Activated CD4-positive, alpha-beta memory T cell treated with anti-CD3 and anti-CD28 coated beads for 36 hours (primary cell): Measurements from ENCODE around the gene STARD8. TPM values are rescaled to one million over a fixed set of nuclear protein-coding genes. Genes with fewer than 3 reads are reported as not detected.

Experiments used
- CTCF ChIA-PET: fragments of 350-600 bp; sonication (Branson Sonifier 250); formaldehyde crosslinking; loops from one replicate; lab custom pipeline; 2021; ENCODE audit warnings: antibody characterized with exemption, inconsistent platforms; lab: Charles Lee
- POLR2A ChIA-PET: fragments of 350-600 bp; sonication (Branson Sonifier 250); formaldehyde crosslinking; loops from one replicate; lab custom pipeline; 2021; ENCODE audit warnings: antibody characterized with exemption; lab: Charles Lee
- DNase-seq: peaks from one replicate; pipeline ENCODE4 v3.0.0-alpha.2; 2020
- H3K27ac Mint-ChIP-seq: one replicate; pipeline ENCODE4 v1.8.0; 2021; ENCODE audit warnings: mixed read lengths
- H3K27me3 Mint-ChIP-seq: one replicate; pipeline ENCODE4 v1.8.0; 2021; ENCODE audit warnings: mixed read lengths
- H3K36me3 Mint-ChIP-seq: one replicate; pipeline ENCODE4 v1.8.0; 2021; ENCODE audit warnings: mixed read lengths
- H3K4me1 Mint-ChIP-seq: one replicate; pipeline ENCODE4 v1.8.0; 2021; ENCODE audit warnings: low read depth, mixed read lengths
- H3K4me3 Mint-ChIP-seq: one replicate; pipeline ENCODE4 v1.8.0; 2021; ENCODE audit warnings: mild to moderate bottlenecking, mixed read lengths
- H3K9me3 Mint-ChIP-seq: one replicate; pipeline ENCODE4 v1.8.0; 2021; ENCODE audit warnings: mixed read lengths
- intact Hi-C: fragments of 100-400 bp; cut with micrococcal nuclease; formaldehyde crosslinking; loops from one replicate; pipeline ENCODE4 v1.15.1; 2023
- total RNA-seq, 2 experiments: library from RNA; stranded (reverse); gene quantifications; one replicate each; pipeline ENCODE4 v1.2.3, GENCODE V29; 2021

The STARD8 gene
- total RNA-seq, 2 experiments from 2014 or later = 0.57 to 0.80 TPM

DNA sequence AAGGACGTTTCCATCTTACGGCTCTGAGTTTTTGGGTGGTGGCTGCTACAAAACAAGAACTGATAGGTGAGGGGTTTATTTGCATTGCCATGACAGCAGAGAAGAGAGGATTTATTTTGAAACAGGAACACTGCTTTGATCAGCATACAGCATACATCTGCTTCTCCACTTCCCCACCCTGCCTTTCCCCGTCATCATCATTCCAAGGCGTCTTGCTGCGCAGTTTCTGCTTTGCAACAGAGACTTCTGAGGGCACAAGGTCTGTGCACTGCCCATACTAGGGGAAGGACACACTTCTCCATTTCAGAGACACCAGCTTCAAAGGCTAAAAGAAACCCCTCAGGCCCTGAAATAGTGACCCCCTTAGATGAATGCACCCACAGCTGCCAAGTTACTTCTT lies 19.1 kb downstream of the STARD8 start:
- no peak for DNase-seq
- Mint-ChIP-seq H3K27me3 (no peaks in the 10 kb centered on the region), H3K36me3 (no peaks in the 10 kb centered on the region), H3K27ac (no peak overlapping the region), H3K9me3 (no peaks in the 10 kb centered on the region), H3K4me3 (no peak overlapping the region), H3K4me1 (no peaks in the 10 kb centered on the region)
- ChIA-PET CTCF (no interaction called here), POLR2A (no interaction called here)
- intact Hi-C loops = no loop called here

DNA sequence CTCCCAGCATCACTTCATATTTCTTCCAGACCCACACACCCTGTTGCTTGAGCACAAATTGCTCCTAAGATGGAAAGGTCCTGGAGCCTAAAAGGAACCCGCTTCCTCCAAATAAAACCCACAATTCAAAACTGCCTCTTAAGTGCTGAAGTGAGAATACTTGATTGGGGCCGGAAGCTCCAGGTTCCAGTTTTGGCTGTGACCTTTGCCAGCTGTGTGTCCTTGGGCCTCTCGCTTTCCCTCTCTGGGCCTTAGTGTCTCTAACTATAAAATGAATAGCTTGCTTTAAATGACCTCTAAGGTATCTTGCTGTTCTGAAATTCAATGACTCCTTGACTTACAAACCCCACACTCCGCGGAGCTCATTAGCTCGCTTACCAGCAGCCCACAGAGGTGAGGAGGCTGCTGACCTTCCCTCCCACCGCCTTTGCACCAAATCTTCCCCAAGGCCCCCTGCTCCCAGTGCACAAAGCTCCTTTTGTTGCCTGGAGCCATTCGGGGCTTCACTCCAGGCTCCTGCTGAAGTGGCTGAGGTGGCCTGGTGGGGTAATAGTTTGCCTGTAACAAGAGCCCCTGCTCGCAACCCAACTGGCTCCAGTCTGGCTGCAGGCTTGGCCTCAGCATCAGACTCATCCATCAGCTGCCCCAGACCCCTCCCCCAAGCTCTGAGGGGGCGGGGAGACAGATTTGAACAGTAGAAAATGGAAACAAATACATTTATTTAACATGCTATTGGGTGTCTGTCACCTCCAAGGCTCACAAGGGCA lies 21.8 kb downstream of the STARD8 start:
- H3K4me3 Mint-ChIP-seq = no peak overlapping the region
- no peaks in the 10 kb centered on the region for H3K36me3 Mint-ChIP-seq
- intact Hi-C loops = no loop called here
- H3K27me3 Mint-ChIP-seq = no peaks in the 10 kb centered on the region
- CTCF ChIA-PET = no interaction called here
- no peak overlapping the region for H3K27ac Mint-ChIP-seq
- no peaks in the 10 kb centered on the region for H3K4me1 Mint-ChIP-seq
- H3K9me3 Mint-ChIP-seq = no peaks in the 10 kb centered on the region
- POLR2A ChIA-PET = no interaction called here
- DNase-seq = no peak

DNA sequence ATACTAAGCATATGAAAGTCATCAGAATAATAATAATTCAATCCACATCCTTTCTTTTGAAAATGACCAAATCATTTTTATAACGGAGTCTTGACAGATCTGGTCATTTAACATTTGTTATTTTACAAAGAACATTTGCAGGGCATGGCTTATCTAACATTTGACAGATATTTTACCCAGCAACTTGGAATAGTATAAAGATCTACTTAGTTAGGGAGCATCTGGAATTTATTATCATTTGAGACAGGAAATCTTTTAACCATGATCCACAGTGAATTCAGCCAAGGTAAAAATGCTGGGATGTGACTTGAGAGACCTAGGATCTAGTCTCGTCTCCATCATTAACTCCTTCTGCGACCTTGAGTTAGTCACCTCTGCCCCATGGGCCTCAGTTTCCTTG lies 22.4 kb downstream of the STARD8 start:
- ChIA-PET CTCF (no interaction called here), POLR2A (no interaction called here)
- Mint-ChIP-seq H3K36me3 (no peaks in the 10 kb centered on the region), H3K27me3 (no peaks in the 10 kb centered on the region), H3K4me3 (no peak overlapping the region), H3K4me1 (no peaks in the 10 kb centered on the region), H3K27ac (no peak overlapping the region), H3K9me3 (no peaks in the 10 kb centered on the region)
- intact Hi-C loops = no loop called here
- no peak for DNase-seq

DNA sequence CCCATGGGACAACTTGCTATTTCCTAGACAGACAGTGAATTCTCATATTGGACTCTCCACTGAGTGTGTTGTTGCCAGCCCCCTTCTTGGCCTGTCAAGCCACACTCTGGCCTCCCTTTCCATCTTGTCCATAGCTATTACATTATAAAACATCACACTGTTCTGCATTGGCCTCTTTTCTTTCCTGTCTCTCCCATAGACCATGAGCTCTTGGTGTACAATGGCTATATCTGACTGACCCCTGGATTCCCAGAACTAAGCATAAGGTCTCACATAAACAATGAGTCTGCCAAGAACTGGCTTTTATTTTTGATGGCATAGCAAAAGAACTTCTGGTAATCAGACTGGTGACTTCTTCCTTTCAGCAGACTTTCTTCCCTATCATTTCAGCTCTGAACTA lies 23.8 kb downstream of the STARD8 start:
- Mint-ChIP-seq H3K36me3 (no peaks in the 10 kb centered on the region), H3K4me1 (no peaks in the 10 kb centered on the region), H3K27me3 (no peaks in the 10 kb centered on the region), H3K27ac (no peak overlapping the region), H3K9me3 (no peaks in the 10 kb centered on the region), H3K4me3 (no peak overlapping the region)
- ChIA-PET POLR2A (no interaction called here), CTCF (no interaction called here)
- DNase-seq = no peak
- intact Hi-C loops = no loop called here

DNA sequence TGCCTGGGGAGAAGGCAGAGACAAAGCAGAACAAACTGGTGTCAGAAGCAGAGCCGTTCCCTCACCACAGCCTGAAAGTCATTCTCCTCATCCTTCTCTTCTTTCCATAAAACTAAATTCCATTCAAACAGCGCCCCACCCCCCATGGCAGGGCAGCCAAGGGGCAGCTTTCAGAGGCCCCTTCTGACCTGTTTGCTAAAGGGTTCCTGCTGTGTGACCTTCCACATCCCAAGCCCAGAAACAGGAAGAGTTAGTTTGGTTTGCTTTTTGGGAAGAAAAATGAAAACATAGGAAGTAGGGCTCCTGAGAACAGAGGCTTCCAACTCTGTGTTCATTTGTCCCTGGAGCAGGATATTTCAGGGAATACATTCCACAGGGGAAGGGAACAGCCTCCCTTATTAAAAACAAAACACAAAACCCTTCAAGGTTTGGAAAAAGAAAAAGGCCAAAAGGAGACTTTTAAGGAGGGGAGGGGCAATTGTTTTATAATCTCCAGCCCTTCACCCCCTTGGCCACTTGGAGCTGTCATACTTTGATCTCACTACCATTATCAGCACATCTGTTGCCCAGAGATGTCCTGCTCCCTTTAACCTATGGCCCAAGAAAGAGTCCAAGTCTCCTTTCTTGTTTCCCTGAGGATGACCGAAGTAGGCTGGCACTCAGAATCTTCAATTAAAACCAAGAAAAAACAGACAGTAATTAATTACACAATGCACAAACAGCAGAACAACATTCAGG lies 25.3 kb downstream of the STARD8 start:
- CTCF ChIA-PET = no interaction called here
- Mint-ChIP-seq H3K4me1 (no peaks in the 10 kb centered on the region), H3K9me3 (no peaks in the 10 kb centered on the region)

DNA sequence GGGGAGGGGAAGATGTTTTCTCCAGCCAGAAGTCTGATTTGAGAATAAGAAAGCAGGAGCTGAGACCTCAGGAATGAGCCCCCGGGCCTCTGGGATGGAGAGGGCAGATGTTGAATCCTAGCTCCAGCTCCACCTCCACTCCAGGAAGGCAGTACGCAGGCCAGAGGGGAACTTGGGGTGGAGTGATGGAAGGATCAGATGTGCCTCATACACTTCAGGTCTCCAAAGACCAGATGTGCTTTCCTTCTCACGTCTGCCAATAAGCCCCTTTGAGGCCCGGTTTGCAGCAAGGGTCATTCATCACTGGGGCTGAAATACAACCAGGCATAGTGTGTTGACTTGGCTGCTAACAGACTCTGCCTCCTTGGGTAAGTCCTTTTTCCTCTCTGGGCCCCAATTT lies 28.1 kb downstream of the STARD8 start:
- ChIA-PET POLR2A (no interaction called here), CTCF (no interaction called here)
- Mint-ChIP-seq H3K4me1 (no peaks in the 10 kb centered on the region), H3K4me3 (no peak overlapping the region), H3K27ac (no peak overlapping the region), H3K27me3 (no peaks in the 10 kb centered on the region), H3K36me3 (no peaks in the 10 kb centered on the region), H3K9me3 (no peaks in the 10 kb centered on the region)
- no peak for DNase-seq
- intact Hi-C loops = no loop called here

More for the DNA sequence above, 25.3 kb downstream of the STARD8 start:
- no peaks in the 10 kb centered on the region for H3K27me3 Mint-ChIP-seq
- no peaks in the 10 kb centered on the region for H3K36me3 Mint-ChIP-seq
- no peak overlapping the region for H3K27ac Mint-ChIP-seq
- DNase-seq = no peak
- intact Hi-C loops = no loop called here
- POLR2A ChIA-PET = no interaction called here
- H3K4me3 Mint-ChIP-seq = no peak overlapping the region

DNA sequence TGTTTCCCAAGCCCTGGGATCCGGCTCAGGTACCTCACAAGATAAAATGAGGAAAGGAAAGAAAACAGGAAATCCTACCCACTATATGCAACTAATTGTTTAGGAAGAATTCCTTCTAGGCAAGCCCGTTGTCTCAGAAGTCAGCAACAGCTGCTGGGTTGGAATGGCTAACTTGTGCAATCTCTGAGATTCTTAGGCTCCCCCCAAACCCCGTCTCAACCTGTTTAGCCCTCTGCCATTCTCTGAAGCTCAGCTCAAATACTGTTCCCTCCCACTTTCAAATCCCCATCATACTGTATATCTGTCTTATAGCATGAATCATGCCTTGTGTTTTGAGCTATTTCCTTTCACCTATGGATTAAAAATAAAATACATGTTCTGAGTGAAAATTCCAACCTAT lies 28.9 kb downstream of the STARD8 start:
- intact Hi-C loops = no loop called here
- CTCF ChIA-PET = no interaction called here
- POLR2A ChIA-PET = no interaction called here
- no peaks in the 10 kb centered on the region for H3K36me3 Mint-ChIP-seq
- DNase-seq = no peak
- H3K27ac Mint-ChIP-seq = no peak overlapping the region
- no peaks in the 10 kb centered on the region for H3K9me3 Mint-ChIP-seq
- H3K27me3 Mint-ChIP-seq = no peaks in the 10 kb centered on the region
- H3K4me1 Mint-ChIP-seq = no peaks in the 10 kb centered on the region
- no peak overlapping the region for H3K4me3 Mint-ChIP-seq

DNA sequence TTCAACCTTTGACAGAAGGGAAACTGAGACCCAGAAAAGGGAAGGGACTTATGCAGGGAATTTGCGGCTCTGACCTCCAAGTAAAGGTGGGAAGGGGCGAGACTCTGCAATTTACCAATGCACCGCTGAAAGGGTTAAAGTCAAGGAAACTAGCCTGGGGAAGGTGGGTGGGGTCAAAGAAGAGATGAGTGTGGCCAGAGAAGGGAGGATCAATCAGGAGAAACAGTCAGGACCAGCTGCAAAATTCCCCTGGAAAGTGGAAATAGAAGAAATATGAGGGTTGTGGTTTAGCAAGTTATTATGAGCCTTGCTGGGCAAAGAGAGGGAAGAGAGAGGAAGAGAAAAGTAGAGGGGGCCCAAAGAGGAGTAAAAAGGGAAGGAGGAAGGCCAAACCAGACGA lies 30.5 kb downstream of the STARD8 start:
- no peaks in the 10 kb centered on the region for H3K27me3 Mint-ChIP-seq
- no peak overlapping the region for H3K27ac Mint-ChIP-seq
- H3K9me3 Mint-ChIP-seq = no peaks in the 10 kb centered on the region
- H3K36me3 Mint-ChIP-seq = no peaks in the 10 kb centered on the region
- intact Hi-C loops = no loop called here
- CTCF ChIA-PET = no interaction called here
- no peak overlapping the region for H3K4me3 Mint-ChIP-seq
- DNase-seq = no peak
- no peaks in the 10 kb centered on the region for H3K4me1 Mint-ChIP-seq
- POLR2A ChIA-PET = no interaction called here

DNA sequence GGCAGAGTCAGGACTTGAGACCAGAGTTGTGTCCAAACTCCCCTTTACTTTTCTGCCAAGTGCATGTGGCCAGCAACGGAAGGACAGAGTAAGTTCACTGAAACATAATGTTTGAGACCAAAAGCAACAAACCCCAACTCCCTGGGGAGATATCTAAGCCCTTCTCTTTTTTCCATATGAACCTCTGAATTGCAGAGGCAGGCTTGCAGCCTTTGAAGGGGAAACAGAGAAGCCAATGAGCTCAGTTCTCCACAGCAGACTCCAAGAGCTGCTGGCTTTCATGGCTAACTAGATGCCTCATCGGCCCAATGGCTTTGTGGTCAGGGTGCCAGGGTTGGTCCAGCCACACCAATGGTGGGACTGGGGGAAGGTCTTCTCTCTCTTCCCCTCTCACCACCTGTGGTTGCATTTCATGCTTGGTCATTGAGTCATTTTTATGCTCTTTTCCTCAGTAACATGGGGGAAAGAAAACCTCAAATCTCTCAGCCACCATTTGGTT lies 34.0 kb downstream of the STARD8 start:
- H3K4me3 Mint-ChIP-seq = no peak overlapping the region
- peaks cover 5% of the 10 kb centered on the region for H3K27me3 Mint-ChIP-seq
- DNase-seq = no peak
- ChIA-PET CTCF (no interaction called here), POLR2A (no interaction called here)
- intact Hi-C loops = loop anchor here (10.0 kb wide), 1 partner anchor 177 kb away; no protein-coding TSS in a partner anchor
- no peak overlapping the region for H3K27ac Mint-ChIP-seq
- H3K9me3 Mint-ChIP-seq = no peaks in the 10 kb centered on the region
- no peaks in the 10 kb centered on the region for H3K36me3 Mint-ChIP-seq
- peaks cover 19% of the 10 kb centered on the region for H3K4me1 Mint-ChIP-seq

DNA sequence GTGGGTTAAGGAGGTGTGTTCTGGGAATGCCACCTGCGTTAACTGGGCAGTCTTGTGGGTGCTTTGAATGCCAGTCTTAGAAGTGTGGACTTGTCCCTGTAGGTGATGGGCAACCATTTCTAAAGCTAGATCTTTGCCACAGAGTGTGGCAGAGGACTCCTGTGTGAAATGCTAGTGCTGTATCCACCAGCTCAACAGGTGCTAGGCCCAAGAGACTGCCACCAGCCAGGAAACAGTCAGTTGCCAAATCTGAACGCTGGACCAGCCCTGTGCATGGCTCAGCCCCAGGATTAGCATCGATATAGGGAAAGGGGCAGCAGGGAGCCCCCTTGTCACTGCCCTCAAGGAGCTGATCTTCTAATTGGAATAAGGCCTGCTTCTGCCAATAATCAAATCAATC lies 35.3 kb downstream of the STARD8 start:
- Mint-ChIP-seq H3K36me3 (no peaks in the 10 kb centered on the region), H3K27me3 (peaks cover 8% of the 10 kb centered on the region), H3K27ac (no peak overlapping the region), H3K4me3 (no peak overlapping the region), H3K9me3 (no peaks in the 10 kb centered on the region), H3K4me1 (peaks cover 23% of the 10 kb centered on the region)
- DNase-seq = no peak
- CTCF ChIA-PET = no interaction called here
- POLR2A ChIA-PET = no interaction called here
- intact Hi-C loops = loop anchor here (10.0 kb wide), 1 partner anchor 178 kb away; no protein-coding TSS in a partner anchor

DNA sequence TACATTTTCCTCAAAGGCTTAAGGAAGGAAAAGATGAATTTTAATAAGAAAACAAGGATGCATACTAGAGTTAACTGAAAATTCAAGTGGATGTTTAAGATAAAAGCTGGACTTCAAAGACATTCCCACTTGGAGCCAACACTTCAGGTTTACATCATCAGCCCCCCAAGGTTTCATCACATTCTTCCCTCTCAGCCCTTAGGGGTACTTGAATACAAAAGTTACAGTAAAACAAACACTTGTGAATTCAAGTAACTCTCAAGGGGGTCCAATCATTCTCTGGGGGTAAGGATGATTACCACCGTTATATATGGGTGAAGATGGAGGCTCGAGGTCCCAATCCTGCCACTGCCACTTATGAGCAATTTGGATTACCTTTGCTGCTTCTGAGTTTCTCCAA lies 36.1 kb downstream of the STARD8 start:
- no peaks in the 10 kb centered on the region for H3K36me3 Mint-ChIP-seq
- H3K27me3 Mint-ChIP-seq = peaks cover 10% of the 10 kb centered on the region
- intact Hi-C loops = loop anchor here (10.0 kb wide), 1 partner anchor 179 kb away; no protein-coding TSS in a partner anchor
- no peak for DNase-seq
- ChIA-PET POLR2A (no interaction called here), CTCF (no interaction called here)
- H3K9me3 Mint-ChIP-seq = no peaks in the 10 kb centered on the region
- peaks cover 23% of the 10 kb centered on the region for H3K4me1 Mint-ChIP-seq
- no peak overlapping the region for H3K27ac Mint-ChIP-seq
- no peak overlapping the region for H3K4me3 Mint-ChIP-seq

DNA sequence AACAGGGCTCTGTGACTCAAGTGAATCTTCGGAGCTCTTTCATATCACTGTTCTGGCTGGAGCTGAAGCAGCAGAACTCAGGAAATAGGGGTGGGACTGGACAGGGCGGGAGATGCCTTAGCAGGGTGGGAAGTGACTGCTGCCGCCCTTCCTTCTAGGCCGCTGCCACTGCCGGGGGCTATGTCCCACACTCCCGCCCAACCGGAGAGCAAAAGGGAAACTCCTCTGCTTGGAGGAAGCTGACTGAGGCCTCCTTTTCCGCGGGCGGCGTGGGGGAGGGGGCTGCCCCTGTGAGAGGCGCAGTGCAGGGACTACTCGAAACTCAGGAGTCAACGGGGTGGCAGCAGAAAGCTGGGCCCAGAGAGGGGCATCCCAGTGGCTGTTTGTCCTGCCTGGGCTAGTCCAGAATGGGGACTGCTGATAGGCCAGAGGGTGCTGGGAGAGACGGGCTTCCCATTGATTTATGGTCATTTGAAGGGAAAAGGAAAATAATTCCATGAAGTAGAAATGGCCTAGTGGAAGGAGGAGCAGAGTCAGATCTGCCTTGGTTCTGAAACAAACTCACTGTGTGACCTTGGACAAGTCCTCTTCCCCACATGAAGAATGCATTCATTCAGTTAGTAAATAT lies 36.9 kb downstream of the STARD8 start:
- H3K27me3 Mint-ChIP-seq = peaks cover 10% of the 10 kb centered on the region
- POLR2A ChIA-PET = no interaction called here
- peak; percentile 44 for DNase-seq
- CTCF ChIA-PET = no interaction called here
- H3K36me3 Mint-ChIP-seq = no peaks in the 10 kb centered on the region
- no peaks in the 10 kb centered on the region for H3K9me3 Mint-ChIP-seq
- no peak overlapping the region for H3K4me3 Mint-ChIP-seq
- H3K27ac Mint-ChIP-seq = no peak overlapping the region
- intact Hi-C loops = loop anchor here (10.0 kb wide), 1 partner anchor 180 kb away; no protein-coding TSS in a partner anchor
- H3K4me1 Mint-ChIP-seq = peaks cover 23% of the 10 kb centered on the region
